Gastrocnemius medialis (tissue), 4 donors: ENCODE measurements around the gene CARD11. TPM values are rescaled to one million over a fixed set of nuclear protein-coding genes. Genes with fewer than 3 reads are reported as not detected.

Experiments used
- ATAC-seq, 2 donors: fragments of 150-250 bp; one replicate each; pipeline ENCODE4 v1.9.1; 2016
- DNase-seq, 2 donors: peaks; one replicate each; pipeline ENCODE4 v3.0.0-alpha.2; 2019
- H3K27ac ChIP-seq, 4 donors: fragments of 200-600 bp; sonication (generic); 1 replicate in 1 of 4; 2 replicates in 3 of 4; pipeline ENCODE4 v1.5.1; 2016 to 2018; ENCODE audit warnings: mild to moderate bottlenecking in 2 of 4, moderate library complexity in 1 of 4
- H3K27me3 ChIP-seq, 3 donors: fragments of 200-600 bp; sonication (generic) in 2 of 3; 1 replicate in 1 of 3; 2 replicates in 2 of 3; pipeline versions ENCODE4 v1.5.1 to v1.6.0; 2016 to 2019; ENCODE audit warnings: mild to moderate bottlenecking in 1 of 3, moderate library complexity in 1 of 3
- H3K36me3 ChIP-seq, 2 donors: fragments of 200-600 bp; sonication (generic) in 1 of 2; one replicate each; pipeline ENCODE4 v1.5.1; 2017 to 2018
- H3K4me1 ChIP-seq, 2 donors: fragments of 200-600 bp; sonication (generic) in 1 of 2; one replicate each; pipeline ENCODE4 v1.5.1; 2016 to 2017; ENCODE audit warnings: mild to moderate bottlenecking in 2 of 2
- H3K4me3 ChIP-seq, 4 donors: fragments of 200-600 bp; sonication (generic) in 3 of 4; 1 replicate in 1 of 4; 2 replicates in 3 of 4; pipeline ENCODE4 v1.5.1; 2016 to 2019; ENCODE audit warnings: mild to moderate bottlenecking in 2 of 4
- H3K9me3 ChIP-seq, 3 donors: fragments of 200-600 bp; sonication (generic) in 2 of 3; 1 replicate in 1 of 3; 2 replicates in 2 of 3; pipeline ENCODE4 v1.5.1; 2016 to 2019
- CTCF ChIP-seq, 5 experiments: fragments of 450-650 bp in 3 of 5; fragments of 200-600 bp in 2 of 5; sonication (generic) in 2 of 5; IDR thresholded peaks in 4 of 5; conservative IDR thresholded peaks in 1 of 5; 1 replicate in 4 of 5; 2 replicates in 1 of 5; pipeline ENCODE4 v1.5.1; 2016 to 2019; ENCODE audit warnings: antibody characterized with exemption in 5 of 5, mild to moderate bottlenecking in 3 of 5, moderate library complexity in 3 of 5
- POLR2A ChIP-seq, 2 donors: fragments of 450-650 bp; IDR thresholded peaks; one replicate each; pipeline ENCODE4 v1.6.1; 2017; ENCODE audit warnings: antibody characterized with exemption in 2 of 2, mild to moderate bottlenecking in 2 of 2, moderate library complexity in 2 of 2
- in situ Hi-C, 4 donors: fragments of 200-750 bp; cut with MboI; loops; one replicate each; pipeline versions ENCODE4 v1.15.0 to v1.8.0; 2017; ENCODE audit warnings: low sequenced_read_pairs in 4 of 4
- intact Hi-C: fragments of 100-400 bp; cut with DNase I; formaldehyde crosslinking; loops from one replicate; pipeline ENCODE4 v1.15.1; 2023; ENCODE audit warnings: low total_unique reads
- total RNA-seq, 4 donors: library from RNA; depleted of rRNA; stranded (reverse); fragments of >200 nt; gene quantifications; one replicate each; pipeline versions ENCODE4 v1.1.0 to v1.2.3, GENCODE V29; 2016

Gene CARD11
- total RNA-seq, 4 donors from 2014 or later: 0.13 TPM; not detected in 3

- intact Hi-C loops (no loop called here), in situ Hi-C loops (no loop called here)
- H3K9me3 ChIP-seq: no peaks in the 10 kb centered on the region
- ATAC-seq (no peak), DNase-seq (no peak)
- H3K27me3 ChIP-seq: no peaks in the 10 kb centered on the region
- no peak overlapping the region for H3K4me3 ChIP-seq
- no peaks in the 10 kb centered on the region for H3K4me1 ChIP-seq
- H3K27ac ChIP-seq: no peak overlapping the region
- TF ChIP-seq CTCF (IDR thresholded peaks at IDR 0.05 in 4 of 5, conservative IDR thresholded peaks at IDR 0.05 in 1 of 5) (no peak), POLR2A (IDR thresholded peaks at IDR 0.05) (no peak)
- no peaks in the 10 kb centered on the region for H3K36me3 ChIP-seq
These were observed 35.3 kb downstream of the CARD11 start for GRCh38 chr7:3008386-3008785.

- no peaks in the 10 kb centered on the region for H3K36me3 ChIP-seq
- H3K4me1 ChIP-seq: no peaks in the 10 kb centered on the region
- no peak overlapping the region for H3K27ac ChIP-seq
- H3K9me3 ChIP-seq: no peaks in the 10 kb centered on the region
- TF ChIP-seq POLR2A (IDR thresholded peaks at IDR 0.05) (no peak), CTCF (IDR thresholded peaks at IDR 0.05 in 4 of 5, conservative IDR thresholded peaks at IDR 0.05 in 1 of 5) (no peak)
- intact Hi-C loops: no loop called here
- no peak overlapping the region for H3K4me3 ChIP-seq
- no peak for DNase-seq
- H3K27me3 ChIP-seq: no peaks in the 10 kb centered on the region
- ATAC-seq: no peak
- in situ Hi-C loops: no loop called here
These were observed 36.0 kb downstream of the CARD11 start for GRCh38 chr7:3007696-3008095.

GRCh38 chr7:3005257-3005656, 38.4 kb downstream of the CARD11 start:
- in situ Hi-C loops: no loop called here
- H3K9me3 ChIP-seq: no peaks in the 10 kb centered on the region
- TF ChIP-seq CTCF (IDR thresholded peaks at IDR 0.05 in 4 of 5, conservative IDR thresholded peaks at IDR 0.05 in 1 of 5): no peak
- TF ChIP-seq POLR2A (IDR thresholded peaks at IDR 0.05): no peak
- H3K27ac ChIP-seq: no peak overlapping the region
- DNase-seq: no peak
- no peak for ATAC-seq
- H3K36me3 ChIP-seq: no peaks in the 10 kb centered on the region
- H3K4me3 ChIP-seq: no peak overlapping the region
- no peaks in the 10 kb centered on the region for H3K4me1 ChIP-seq
- intact Hi-C loops: no loop called here
- no peaks in the 10 kb centered on the region for H3K27me3 ChIP-seq

GRCh38 chr7:3003936-3004335, 39.7 kb downstream of the CARD11 start:
- H3K27me3 ChIP-seq: no peaks in the 10 kb centered on the region
- in situ Hi-C loops (no loop called here), intact Hi-C loops (no loop called here)
- H3K4me1 ChIP-seq: no peaks in the 10 kb centered on the region
- ATAC-seq (no peak), DNase-seq (no peak)
- H3K36me3 ChIP-seq: no peaks in the 10 kb centered on the region
- TF ChIP-seq POLR2A (IDR thresholded peaks at IDR 0.05) (no peak), CTCF (IDR thresholded peaks at IDR 0.05 in 4 of 5, conservative IDR thresholded peaks at IDR 0.05 in 1 of 5) (no peak)
- no peaks in the 10 kb centered on the region for H3K9me3 ChIP-seq
- H3K4me3 ChIP-seq: no peak overlapping the region
- H3K27ac ChIP-seq: no peak overlapping the region

- no peaks in the 10 kb centered on the region for H3K9me3 ChIP-seq
- intact Hi-C loops: no loop called here
- H3K27ac ChIP-seq: no peak overlapping the region
- H3K4me1 ChIP-seq: no peaks in the 10 kb centered on the region
- DNase-seq (no peak), ATAC-seq (no peak)
- no peaks in the 10 kb centered on the region for H3K27me3 ChIP-seq
- no peaks in the 10 kb centered on the region for H3K36me3 ChIP-seq
- TF ChIP-seq CTCF (IDR thresholded peaks at IDR 0.05 in 4 of 5, conservative IDR thresholded peaks at IDR 0.05 in 1 of 5): no peak
- TF ChIP-seq POLR2A (IDR thresholded peaks at IDR 0.05): no peak
- H3K4me3 ChIP-seq: no peak overlapping the region
- in situ Hi-C loops: no loop called here
These were observed 41.0 kb downstream of the CARD11 start for GRCh38 chr7:3002631-3003030.
